Right atrium auricular region (tissue), 2 donors: ENCODE results near the gene TTC9. TPM values are rescaled to one million over a fixed set of nuclear protein-coding genes. Genes with fewer than 3 reads are reported as not detected.

Experiments
- DNase-seq: peaks from one replicate; pipeline ENCODE4 v3.0.0-alpha.2; 2019; ENCODE audit warnings: low spot score
- H3K27ac ChIP-seq, 2 donors: fragments of 200-600 bp; sonication (generic); 1 replicate in 1 of 2; 2 replicates in 1 of 2; pipeline ENCODE4 v1.5.1; 2016 to 2019
- H3K27me3 ChIP-seq, 2 donors: fragments of 200-600 bp; sonication (generic); one replicate each; pipeline versions ENCODE4 v1.5.1 to v1.6.0; 2017 to 2019
- H3K36me3 ChIP-seq: fragments of 200-600 bp; sonication (generic); one replicate; pipeline ENCODE4 v1.5.1; 2016
- H3K4me1 ChIP-seq, 2 donors: fragments of 200-600 bp; sonication (generic); one replicate each; pipeline versions ENCODE4 v1.5.1 to v1.6.0; 2017 to 2019
- H3K4me3 ChIP-seq, 2 donors: fragments of 200-600 bp; sonication (generic); 1 replicate in 1 of 2; 2 replicates in 1 of 2; pipeline ENCODE4 v1.5.1; 2017 to 2019; ENCODE audit warnings: mild to moderate bottlenecking in 1 of 2, moderate library complexity in 1 of 2
- H3K9me3 ChIP-seq, 2 donors: fragments of 200-600 bp; sonication (generic); one replicate each; pipeline ENCODE4 v1.5.1; 2019
- CTCF ChIP-seq, 2 donors: fragments of 200-600 bp; sonication (generic); IDR thresholded peaks; one replicate each; pipeline ENCODE4 v1.5.1; 2019; ENCODE audit warnings: antibody characterized with exemption in 2 of 2
- total RNA-seq, 2 donors: library from RNA; depleted of rRNA; stranded (reverse); fragments of >200 nt; gene quantifications; one replicate each; pipeline ENCODE4 v1.1.0, GENCODE V29; 2016

TTC9 gene
- total RNA-seq, 2 donors from 2014 or later = 2.2 to 5.3 TPM

- H3K9me3 ChIP-seq = no peaks in the 10 kb centered on the region
- no peak for TF ChIP-seq CTCF (IDR thresholded peaks at IDR 0.05)
- no peaks in the 10 kb centered on the region for H3K4me1 ChIP-seq
- H3K4me3 ChIP-seq = no peak overlapping the region
- H3K27ac ChIP-seq = no peak overlapping the region
- H3K36me3 ChIP-seq = no peaks in the 10 kb centered on the region
- H3K27me3 ChIP-seq = no peaks in the 10 kb centered on the region
- no peak for DNase-seq
Measured at GRCh38 chr14:70618314-70618713, 23.4 kb upstream of the TTC9 start.

DNA sequence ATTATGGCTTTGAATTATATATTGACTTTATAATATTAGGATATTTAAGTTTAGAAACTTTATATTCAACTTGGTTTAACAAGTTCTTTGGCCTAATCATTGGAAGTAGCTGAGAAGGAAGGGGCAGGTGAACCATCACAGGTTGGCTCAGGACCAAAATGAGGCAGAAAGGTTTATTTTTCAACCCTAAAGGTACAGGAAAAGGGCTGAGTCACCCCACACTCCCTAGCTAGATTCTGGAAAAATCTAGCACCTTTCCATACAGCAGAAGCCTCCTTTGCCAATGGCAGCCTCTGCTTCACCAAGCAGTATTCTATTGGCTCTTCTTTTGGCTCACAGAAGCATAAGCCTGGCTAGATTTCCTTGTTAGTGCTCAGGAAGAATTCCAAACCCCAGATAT, 22.0 kb upstream of the TTC9 start:
- no peaks in the 10 kb centered on the region for H3K27me3 ChIP-seq
- DNase-seq = no peak

GRCh38 chr14:70622111-70622712, 19.5 kb upstream of the TTC9 start:
- Histone ChIP-seq H3K27me3 (no peaks in the 10 kb centered on the region), H3K36me3 (no peaks in the 10 kb centered on the region), H3K9me3 (peaks cover 0 to 13% of the 10 kb centered on the region in 2 donors), H3K27ac (no peak overlapping the region), H3K4me3 (no peak overlapping the region), H3K4me1 (no peaks in the 10 kb centered on the region)
- TF ChIP-seq CTCF (IDR thresholded peaks at IDR 0.05) = peak; percentile 55 to 77
- DNase-seq = no peak

More for the DNA sequence above, 22.0 kb upstream of the TTC9 start:
- no peaks in the 10 kb centered on the region for H3K4me1 ChIP-seq
- no peaks in the 10 kb centered on the region for H3K9me3 ChIP-seq
- no peaks in the 10 kb centered on the region for H3K36me3 ChIP-seq
- TF ChIP-seq CTCF (IDR thresholded peaks at IDR 0.05) = no peak
- H3K27ac ChIP-seq = no peak overlapping the region
- no peak overlapping the region for H3K4me3 ChIP-seq

- no peaks in the 10 kb centered on the region for H3K36me3 ChIP-seq
- no peak for TF ChIP-seq CTCF (IDR thresholded peaks at IDR 0.05)
- no peak for DNase-seq
Measured at GRCh38 chr14:70624972-70625371, 16.7 kb upstream of the TTC9 start.

GRCh38 chr14:70631948-70632347, 9.8 kb upstream of the TTC9 start:
- DNase-seq = no peak
- Histone ChIP-seq H3K36me3 (no peaks in the 10 kb centered on the region), H3K4me1 (no peaks in the 10 kb centered on the region), H3K27ac (no peak overlapping the region), H3K27me3 (no peaks in the 10 kb centered on the region), H3K9me3 (peaks cover 0 to 13% of the 10 kb centered on the region in 2 donors), H3K4me3 (no peak overlapping the region)
- no peak for TF ChIP-seq CTCF (IDR thresholded peaks at IDR 0.05)

More at GRCh38 chr14:70624972-70625371, 16.7 kb upstream of the TTC9 start:
- H3K4me1 ChIP-seq = no peaks in the 10 kb centered on the region
- H3K27ac ChIP-seq = no peak overlapping the region
- H3K4me3 ChIP-seq = no peak overlapping the region
- no peaks in the 10 kb centered on the region for H3K27me3 ChIP-seq
- peaks cover 0 to 23% of the 10 kb centered on the region in 2 donors for H3K9me3 ChIP-seq
